ENCODE data around the gene NLGN3. TPM values are rescaled to one million over a fixed set of nuclear protein-coding genes. Genes with fewer than 3 reads are reported as not detected.

NLGN3 gene
- polyA plus RNA-seq, 2 donors = 0.19 to 0.22 TPM

DNA sequence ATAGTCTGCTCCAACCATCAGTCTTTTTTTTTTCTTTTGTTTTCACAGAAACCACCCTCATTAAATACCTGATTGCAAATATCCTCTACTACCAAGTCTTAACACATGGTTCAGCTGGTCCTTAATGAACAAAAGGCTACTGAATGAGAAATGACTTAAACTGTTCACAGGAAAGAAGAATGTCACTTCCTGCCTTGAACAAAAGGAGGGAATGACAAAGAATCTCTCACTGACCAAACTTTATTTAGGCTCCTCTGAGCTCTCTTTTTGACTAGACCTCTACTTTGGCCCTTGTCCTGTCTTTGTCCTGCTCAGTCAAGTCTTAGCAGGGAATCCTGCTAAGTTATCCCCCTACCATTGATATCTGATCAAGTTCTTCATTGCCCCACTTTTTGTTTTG lies 46.6 kb downstream of the NLGN3 start:
- H3K27ac ChIP-seq (ENCODE audit: low read depth in 2 of 2, low read length in 1 of 2) = no peak overlapping the region
- no peak overlapping the region for H3K4me3 ChIP-seq (ENCODE audit: low read depth in 1 of 2, low read length in 2 of 2)
- H3K36me3 ChIP-seq (ENCODE audit: control insufficient read depth in 2 of 2, insufficient read depth in 2 of 2, low read length in 1 of 2) = no peaks in the 10 kb centered on the region
- H3K27me3 ChIP-seq (ENCODE audit: control insufficient read depth in 1 of 2, insufficient read depth in 2 of 2, low read length in 2 of 2) = no peaks in the 10 kb centered on the region
- no peaks in the 10 kb centered on the region for H3K9me3 ChIP-seq (ENCODE audit: control insufficient read depth in 2 of 2, insufficient read depth in 1 of 2, low read depth in 1 of 2, low read length in 1 of 2)
- no peaks in the 10 kb centered on the region for H3K4me1 ChIP-seq (ENCODE audit: control insufficient read depth in 2 of 2, insufficient read depth in 2 of 2, low read length in 1 of 2)

DNA sequence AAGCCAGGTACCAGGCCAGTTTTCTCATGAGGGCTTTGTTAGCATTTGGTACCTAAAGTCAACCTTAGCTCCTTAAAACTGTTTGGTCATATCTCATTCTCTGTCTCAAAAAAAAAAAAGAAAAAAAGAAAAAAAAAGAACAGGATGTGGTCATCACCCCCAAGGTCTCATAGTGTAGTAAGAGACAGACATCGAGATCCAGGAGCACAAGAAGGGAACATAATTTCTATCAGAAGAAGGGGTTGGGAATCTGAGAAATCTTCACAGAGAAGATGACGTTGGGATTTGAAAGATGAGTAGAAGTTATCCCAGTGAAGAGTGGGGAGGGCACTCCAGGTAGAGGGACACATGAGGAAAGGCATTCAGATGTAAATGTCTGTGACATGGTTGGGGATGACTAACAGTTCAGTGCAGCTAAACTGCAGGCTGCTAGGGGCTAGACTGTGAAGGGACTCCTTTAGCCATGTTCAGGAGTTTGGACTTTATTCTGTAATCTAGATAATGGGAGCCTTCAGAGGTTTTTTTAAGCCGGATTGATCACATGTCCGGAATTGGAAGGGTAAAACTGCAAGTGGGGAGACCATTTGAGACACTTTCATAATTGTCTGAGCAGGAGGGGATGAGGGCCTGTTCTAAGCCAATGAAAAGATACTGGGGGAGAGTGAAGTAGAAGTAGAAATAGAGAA lies 51.5 kb downstream of the NLGN3 start:
- 61 to 65% methylated on average over 4 of the region's 4 CpGs for WGBS, 2 donors

GRCh38 chrX:71198066-71198465 lies 53.4 kb downstream of the NLGN3 start:
- 56 to 72% methylated on average over 3 of the region's 3 CpGs for WGBS, 2 donors
- Histone ChIP-seq H3K27me3 (ENCODE audit: control insufficient read depth in 1 of 2, insufficient read depth in 2 of 2, low read length in 2 of 2) (no peaks in the 10 kb centered on the region), H3K27ac (ENCODE audit: low read depth in 2 of 2, low read length in 1 of 2) (no peak overlapping the region), H3K4me1 (ENCODE audit: control insufficient read depth in 2 of 2, insufficient read depth in 2 of 2, low read length in 1 of 2) (no peaks in the 10 kb centered on the region), H3K4me3 (ENCODE audit: low read depth in 1 of 2, low read length in 2 of 2) (no peak overlapping the region), H3K36me3 (ENCODE audit: control insufficient read depth in 2 of 2, insufficient read depth in 2 of 2, low read length in 1 of 2) (no peaks in the 10 kb centered on the region), H3K9me3 (ENCODE audit: control insufficient read depth in 2 of 2, insufficient read depth in 1 of 2, low read depth in 1 of 2, low read length in 1 of 2) (no peaks in the 10 kb centered on the region)

More for the DNA sequence above, 51.5 kb downstream of the NLGN3 start:
- Histone ChIP-seq H3K4me3 (ENCODE audit: low read depth in 1 of 2, low read length in 2 of 2) (no peak overlapping the region), H3K36me3 (ENCODE audit: control insufficient read depth in 2 of 2, insufficient read depth in 2 of 2, low read length in 1 of 2) (no peaks in the 10 kb centered on the region), H3K27me3 (ENCODE audit: control insufficient read depth in 1 of 2, insufficient read depth in 2 of 2, low read length in 2 of 2) (no peaks in the 10 kb centered on the region), H3K27ac (ENCODE audit: low read depth in 2 of 2, low read length in 1 of 2) (no peak overlapping the region), H3K4me1 (ENCODE audit: control insufficient read depth in 2 of 2, insufficient read depth in 2 of 2, low read length in 1 of 2) (no peaks in the 10 kb centered on the region), H3K9me3 (ENCODE audit: control insufficient read depth in 2 of 2, insufficient read depth in 1 of 2, low read depth in 1 of 2, low read length in 1 of 2) (no peaks in the 10 kb centered on the region)

GRCh38 chrX:71199252-71200008 lies 54.8 kb downstream of the NLGN3 start:
- no peaks in the 10 kb centered on the region for H3K36me3 ChIP-seq (ENCODE audit: control insufficient read depth in 2 of 2, insufficient read depth in 2 of 2, low read length in 1 of 2)
- no peak overlapping the region for H3K27ac ChIP-seq (ENCODE audit: low read depth in 2 of 2, low read length in 1 of 2)
- no peak overlapping the region for H3K4me3 ChIP-seq (ENCODE audit: low read depth in 1 of 2, low read length in 2 of 2)
- H3K9me3 ChIP-seq (ENCODE audit: control insufficient read depth in 2 of 2, insufficient read depth in 1 of 2, low read depth in 1 of 2, low read length in 1 of 2) = no peaks in the 10 kb centered on the region
- H3K4me1 ChIP-seq (ENCODE audit: control insufficient read depth in 2 of 2, insufficient read depth in 2 of 2, low read length in 1 of 2) = no peaks in the 10 kb centered on the region
- 80 to 87% methylated on average over 7 of the region's 7 CpGs for WGBS, 2 donors
- no peaks in the 10 kb centered on the region for H3K27me3 ChIP-seq (ENCODE audit: control insufficient read depth in 1 of 2, insufficient read depth in 2 of 2, low read length in 2 of 2)

- H3K4me3 ChIP-seq (ENCODE audit: low read depth in 1 of 2, low read length in 2 of 2) = no peak overlapping the region
- H3K27ac ChIP-seq (ENCODE audit: low read depth in 2 of 2, low read length in 1 of 2) = no peak overlapping the region
- no peaks in the 10 kb centered on the region for H3K4me1 ChIP-seq (ENCODE audit: control insufficient read depth in 2 of 2, insufficient read depth in 2 of 2, low read length in 1 of 2)
- WGBS, 2 donors = 59 to 61% methylated on average over 3 of the region's 3 CpGs
- no peaks in the 10 kb centered on the region for H3K27me3 ChIP-seq (ENCODE audit: control insufficient read depth in 1 of 2, insufficient read depth in 2 of 2, low read length in 2 of 2)
- H3K36me3 ChIP-seq (ENCODE audit: control insufficient read depth in 2 of 2, insufficient read depth in 2 of 2, low read length in 1 of 2) = no peaks in the 10 kb centered on the region
- H3K9me3 ChIP-seq (ENCODE audit: control insufficient read depth in 2 of 2, insufficient read depth in 1 of 2, low read depth in 1 of 2, low read length in 1 of 2) = no peaks in the 10 kb centered on the region
These were observed 66.2 kb downstream of the NLGN3 start for GRCh38 chrX:71210816-71211215.

DNA sequence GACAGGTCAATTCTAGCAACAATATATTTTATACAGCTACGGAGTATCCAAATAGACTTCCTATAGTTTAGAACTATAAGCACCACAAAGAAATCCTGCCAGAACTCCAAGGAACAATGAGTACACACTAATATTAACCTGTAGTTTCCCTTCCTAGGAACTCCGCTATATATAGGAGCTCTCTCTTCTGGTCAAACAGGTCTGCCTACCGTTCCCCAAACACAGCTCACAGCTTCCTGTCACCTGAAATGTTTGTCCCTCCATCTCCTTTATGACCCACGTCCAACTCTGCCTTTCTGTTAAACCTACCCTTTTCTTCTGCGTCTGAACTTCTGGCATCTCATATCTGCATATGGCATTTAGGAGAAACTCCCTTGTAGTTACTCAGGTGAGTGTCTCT lies 67.9 kb downstream of the NLGN3 start:
- Histone ChIP-seq H3K4me1 (ENCODE audit: control insufficient read depth in 2 of 2, insufficient read depth in 2 of 2, low read length in 1 of 2) (no peaks in the 10 kb centered on the region), H3K4me3 (ENCODE audit: low read depth in 1 of 2, low read length in 2 of 2) (no peak overlapping the region), H3K27ac (ENCODE audit: low read depth in 2 of 2, low read length in 1 of 2) (no peak overlapping the region), H3K27me3 (ENCODE audit: control insufficient read depth in 1 of 2, insufficient read depth in 2 of 2, low read length in 2 of 2) (no peaks in the 10 kb centered on the region), H3K9me3 (ENCODE audit: control insufficient read depth in 2 of 2, insufficient read depth in 1 of 2, low read depth in 1 of 2, low read length in 1 of 2) (no peaks in the 10 kb centered on the region), H3K36me3 (ENCODE audit: control insufficient read depth in 2 of 2, insufficient read depth in 2 of 2, low read length in 1 of 2) (no peaks in the 10 kb centered on the region)
- 41 to 47% methylated on average over 5 of the region's 5 CpGs for WGBS, 2 donors

- H3K27ac ChIP-seq (ENCODE audit: low read depth in 2 of 2, low read length in 1 of 2) = no peak overlapping the region
- no peak overlapping the region for H3K4me3 ChIP-seq (ENCODE audit: low read depth in 1 of 2, low read length in 2 of 2)
- no peaks in the 10 kb centered on the region for H3K36me3 ChIP-seq (ENCODE audit: control insufficient read depth in 2 of 2, insufficient read depth in 2 of 2, low read length in 1 of 2)
- H3K27me3 ChIP-seq (ENCODE audit: control insufficient read depth in 1 of 2, insufficient read depth in 2 of 2, low read length in 2 of 2) = no peaks in the 10 kb centered on the region
- 71 to 91% methylated on average over 1 of the region's 1 CpG for WGBS, 2 donors
- no peaks in the 10 kb centered on the region for H3K4me1 ChIP-seq (ENCODE audit: control insufficient read depth in 2 of 2, insufficient read depth in 2 of 2, low read length in 1 of 2)
- H3K9me3 ChIP-seq (ENCODE audit: control insufficient read depth in 2 of 2, insufficient read depth in 1 of 2, low read depth in 1 of 2, low read length in 1 of 2) = no peaks in the 10 kb centered on the region
These were observed 69.5 kb downstream of the NLGN3 start for GRCh38 chrX:71214152-71214551.

GRCh38 chrX:71214604-71215337 lies 70.1 kb downstream of the NLGN3 start:
- no peak overlapping the region for H3K27ac ChIP-seq (ENCODE audit: low read depth in 2 of 2, low read length in 1 of 2)
- H3K4me3 ChIP-seq (ENCODE audit: low read depth in 1 of 2, low read length in 2 of 2) = no peak overlapping the region
- no peaks in the 10 kb centered on the region for H3K27me3 ChIP-seq (ENCODE audit: control insufficient read depth in 1 of 2, insufficient read depth in 2 of 2, low read length in 2 of 2)
- 55 to 78% methylated on average over 5 of the region's 5 CpGs for WGBS, 2 donors
- H3K9me3 ChIP-seq (ENCODE audit: control insufficient read depth in 2 of 2, insufficient read depth in 1 of 2, low read depth in 1 of 2, low read length in 1 of 2) = no peaks in the 10 kb centered on the region
- no peaks in the 10 kb centered on the region for H3K36me3 ChIP-seq (ENCODE audit: control insufficient read depth in 2 of 2, insufficient read depth in 2 of 2, low read length in 1 of 2)
- H3K4me1 ChIP-seq (ENCODE audit: control insufficient read depth in 2 of 2, insufficient read depth in 2 of 2, low read length in 1 of 2) = no peaks in the 10 kb centered on the region

DNA sequence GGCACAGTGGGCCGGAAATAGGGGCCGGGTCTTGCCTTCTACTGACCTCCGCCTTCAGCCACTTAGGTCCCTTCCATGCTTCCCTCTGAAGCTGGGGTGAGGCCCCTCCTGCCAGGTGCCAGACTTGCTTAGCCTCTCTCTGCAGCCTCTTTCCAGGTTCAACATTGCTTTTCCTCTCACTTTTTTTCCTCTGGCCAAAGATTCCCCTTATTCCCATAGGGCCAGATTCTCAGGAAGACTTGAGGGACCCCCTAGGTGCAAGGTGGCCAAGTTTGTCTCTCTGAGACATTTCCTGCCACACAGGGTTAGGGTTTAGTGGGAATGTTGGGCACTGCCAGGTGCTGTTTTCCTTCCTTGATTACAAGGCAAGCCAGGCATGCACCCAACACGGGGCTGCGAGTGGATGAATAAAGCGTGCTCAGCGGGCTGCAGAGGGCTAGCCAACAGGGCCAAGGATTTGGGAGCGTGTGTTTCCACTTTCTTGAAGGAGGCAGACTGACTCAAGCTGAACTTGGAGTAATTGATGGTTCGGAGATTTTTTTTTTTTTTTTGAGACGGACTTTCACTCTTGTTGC lies 70.8 kb downstream of the NLGN3 start:
- Histone ChIP-seq H3K4me3 (ENCODE audit: low read depth in 1 of 2, low read length in 2 of 2) (no peak overlapping the region), H3K27me3 (ENCODE audit: control insufficient read depth in 1 of 2, insufficient read depth in 2 of 2, low read length in 2 of 2) (no peaks in the 10 kb centered on the region)
- WGBS, 2 donors = 65 to 74% methylated on average over 10 of the region's 10 CpGs

More for the DNA sequence above, 70.8 kb downstream of the NLGN3 start:
- Histone ChIP-seq H3K27ac (ENCODE audit: low read depth in 2 of 2, low read length in 1 of 2) (no peak overlapping the region), H3K9me3 (ENCODE audit: control insufficient read depth in 2 of 2, insufficient read depth in 1 of 2, low read depth in 1 of 2, low read length in 1 of 2) (no peaks in the 10 kb centered on the region), H3K4me1 (ENCODE audit: control insufficient read depth in 2 of 2, insufficient read depth in 2 of 2, low read length in 1 of 2) (no peaks in the 10 kb centered on the region), H3K36me3 (ENCODE audit: control insufficient read depth in 2 of 2, insufficient read depth in 2 of 2, low read length in 1 of 2) (no peaks in the 10 kb centered on the region)
